NCI-H1436 (cell line): ENCODE data around the gene APOBEC3G.
A peak's percentile ranks its signal among the peaks of the same experiment; 100 is the strongest.
"Not testable (repeated sequence)": the region's sequence is repeated elsewhere in the genome, so short reads cannot be mapped to it uniquely, and the experiment has no call there.

Experiments used
- DNase-seq: peaks from one replicate; lab custom pipeline; 2025; lab: John Stamatoyannopoulos, UW

APOBEC3G gene

GRCh38 chr22:39066442-39067276 is 10.4 kb upstream of the APOBEC3G start:
- DNase-seq = not testable (repeated sequence)

- DNase-seq = no peak
Measured at GRCh38 chr22:39068033-39068785, 8.9 kb upstream of the APOBEC3G start.

- DNase-seq = no peak
Measured at GRCh38 chr22:39070186-39070585, 6.9 kb upstream of the APOBEC3G start.

GRCh38 chr22:39072581-39072981 is 4.5 kb upstream of the APOBEC3G start:
- not testable (repeated sequence) for DNase-seq

GRCh38 chr22:39073981-39074380 is 3.1 kb upstream of the APOBEC3G start:
- no peak for DNase-seq

GRCh38 chr22:39076155-39077025 is 685 bp upstream of the APOBEC3G start:
- not testable (repeated sequence) for DNase-seq

- not testable (repeated sequence) for DNase-seq
Measured at GRCh38 chr22:39077912-39078311, 837 bp downstream of the APOBEC3G start.

GRCh38 chr22:39078329-39078728 is 1.3 kb downstream of the APOBEC3G start:
- DNase-seq = no peak

GRCh38 chr22:39079054-39079637 is 2.1 kb downstream of the APOBEC3G start:
- DNase-seq = not testable (repeated sequence)

GRCh38 chr22:39080052-39080762 is 3.1 kb downstream of the APOBEC3G start:
- no peak for DNase-seq

GRCh38 chr22:39081016-39081415 is 3.9 kb downstream of the APOBEC3G start:
- DNase-seq = no peak

GRCh38 chr22:39081598-39081997 is 4.5 kb downstream of the APOBEC3G start:
- no peak for DNase-seq

GRCh38 chr22:39083212-39084165 is 6.4 kb downstream of the APOBEC3G start:
- DNase-seq = no peak

GRCh38 chr22:39084666-39085065 is 7.6 kb downstream of the APOBEC3G start:
- no peak for DNase-seq

GRCh38 chr22:39087098-39087497 is 10.0 kb downstream of the APOBEC3G start:
- DNase-seq = no peak

- peak; percentile 28 for DNase-seq
Measured at GRCh38 chr22:39087881-39088684, 11.0 kb downstream of the APOBEC3G start.

GRCh38 chr22:39088685-39089032 is 11.6 kb downstream of the APOBEC3G start:
- no peak for DNase-seq

- DNase-seq = no peak
Measured at GRCh38 chr22:39089928-39090327, 12.9 kb downstream of the APOBEC3G start.

GRCh38 chr22:39090426-39091064 is 13.5 kb downstream of the APOBEC3G start:
- no peak for DNase-seq
